Activated CD4-positive, alpha-beta memory T cell treated with anti-CD3 and anti-CD28 coated beads for 36 hours (primary cell): Measurements from ENCODE around the gene SRP14. TPM values are rescaled to one million over a fixed set of nuclear protein-coding genes. Genes with fewer than 3 reads are reported as not detected.
"Not testable (repeated sequence)": the region's sequence is repeated elsewhere in the genome, so short reads cannot be mapped to it uniquely, and the experiment has no call there.

Experiments
- CTCF ChIA-PET: fragments of 350-600 bp; sonication (Branson Sonifier 250); formaldehyde crosslinking; loops from one replicate; lab custom pipeline; 2021; ENCODE audit warnings: antibody characterized with exemption, inconsistent platforms; lab: Charles Lee
- POLR2A ChIA-PET: fragments of 350-600 bp; sonication (Branson Sonifier 250); formaldehyde crosslinking; loops from one replicate; lab custom pipeline; 2021; ENCODE audit warnings: antibody characterized with exemption; lab: Charles Lee
- DNase-seq: peaks from one replicate; pipeline ENCODE4 v3.0.0-alpha.2; 2020
- H3K27ac Mint-ChIP-seq: one replicate; pipeline ENCODE4 v1.8.0; 2021; ENCODE audit warnings: mixed read lengths
- H3K27me3 Mint-ChIP-seq: one replicate; pipeline ENCODE4 v1.8.0; 2021; ENCODE audit warnings: mixed read lengths
- H3K36me3 Mint-ChIP-seq: one replicate; pipeline ENCODE4 v1.8.0; 2021; ENCODE audit warnings: mixed read lengths
- H3K4me1 Mint-ChIP-seq: one replicate; pipeline ENCODE4 v1.8.0; 2021; ENCODE audit warnings: low read depth, mixed read lengths
- H3K4me3 Mint-ChIP-seq: one replicate; pipeline ENCODE4 v1.8.0; 2021; ENCODE audit warnings: mild to moderate bottlenecking, mixed read lengths
- H3K9me3 Mint-ChIP-seq: one replicate; pipeline ENCODE4 v1.8.0; 2021; ENCODE audit warnings: mixed read lengths
- intact Hi-C: fragments of 100-400 bp; cut with micrococcal nuclease; formaldehyde crosslinking; loops from one replicate; pipeline ENCODE4 v1.15.1; 2023
- total RNA-seq, 2 experiments: library from RNA; stranded (reverse); gene quantifications; one replicate each; pipeline ENCODE4 v1.2.3, GENCODE V29; 2021

SRP14 gene
- total RNA-seq, 2 experiments from 2014 or later: 168 to 170 TPM

- CTCF ChIA-PET: no interaction called here
- H3K4me3 Mint-ChIP-seq: no peak overlapping the region
- POLR2A ChIA-PET: no interaction called here
- intact Hi-C loops: no loop called here
- no peak for DNase-seq
- H3K9me3 Mint-ChIP-seq: peaks cover 24% of the 10 kb centered on the region
- H3K27ac Mint-ChIP-seq: no peak overlapping the region
- no peaks in the 10 kb centered on the region for H3K4me1 Mint-ChIP-seq
- H3K36me3 Mint-ChIP-seq: peaks cover 51% of the 10 kb centered on the region
- no peaks in the 10 kb centered on the region for H3K27me3 Mint-ChIP-seq
Observed at GRCh38 chr15:40010686-40011085, 28.3 kb downstream of the SRP14 start.

GRCh38 chr15:40008061-40008765, 30.8 kb downstream of the SRP14 start:
- H3K36me3 Mint-ChIP-seq: peaks cover 29% of the 10 kb centered on the region
- POLR2A ChIA-PET: no interaction called here
- no peak overlapping the region for H3K27ac Mint-ChIP-seq
- H3K27me3 Mint-ChIP-seq: no peaks in the 10 kb centered on the region
- no peak for DNase-seq
- no peaks in the 10 kb centered on the region for H3K4me1 Mint-ChIP-seq
- H3K4me3 Mint-ChIP-seq: no peak overlapping the region
- intact Hi-C loops: no loop called here
- CTCF ChIA-PET: interaction anchor here (0.6 to 1.7 kb wide), 2 partner anchors 156 to 271 kb away, joined by 4 to 5 read pairs; no protein-coding TSS in a partner anchor
- peaks cover under 1% of the 10 kb centered on the region for H3K9me3 Mint-ChIP-seq

GRCh38 chr15:40006646-40007045, 32.3 kb downstream of the SRP14 start:
- Mint-ChIP-seq H3K4me3 (no peak overlapping the region), H3K36me3 (peaks cover 16% of the 10 kb centered on the region), H3K27ac (no peak overlapping the region), H3K27me3 (no peaks in the 10 kb centered on the region), H3K4me1 (no peaks in the 10 kb centered on the region), H3K9me3 (no peaks in the 10 kb centered on the region)
- ChIA-PET POLR2A (no interaction called here), CTCF (no interaction called here)
- intact Hi-C loops: no loop called here
- no peak for DNase-seq

GRCh38 chr15:40006003-40006402, 33.0 kb downstream of the SRP14 start:
- no peaks in the 10 kb centered on the region for H3K9me3 Mint-ChIP-seq
- no peaks in the 10 kb centered on the region for H3K27me3 Mint-ChIP-seq
- H3K36me3 Mint-ChIP-seq: peaks cover 11% of the 10 kb centered on the region
- no peaks in the 10 kb centered on the region for H3K4me1 Mint-ChIP-seq
- no peak overlapping the region for H3K27ac Mint-ChIP-seq
- H3K4me3 Mint-ChIP-seq: no peak overlapping the region
- ChIA-PET POLR2A (no interaction called here), CTCF (interaction anchor here (0.9 to 1.0 kb wide), 2 partner anchors 10 to 269 kb away, joined by 3 read pairs; no protein-coding TSS in a partner anchor)
- no peak for DNase-seq
- intact Hi-C loops: no loop called here

GRCh38 chr15:40003116-40003916, 35.7 kb downstream of the SRP14 start:
- Mint-ChIP-seq H3K27ac (no peak overlapping the region), H3K4me1 (no peaks in the 10 kb centered on the region), H3K36me3 (peaks cover 6% of the 10 kb centered on the region), H3K27me3 (no peaks in the 10 kb centered on the region), H3K9me3 (no peaks in the 10 kb centered on the region), H3K4me3 (no peak overlapping the region)
- intact Hi-C loops: no loop called here
- ChIA-PET POLR2A (no interaction called here), CTCF (interaction anchor here (0.7 to 1.2 kb wide), 3 partner anchors 20 to 247 kb away, joined by 3 read pairs; no protein-coding TSS in a partner anchor)
- DNase-seq: no peak

- Mint-ChIP-seq H3K4me1 (no peaks in the 10 kb centered on the region), H3K27me3 (no peaks in the 10 kb centered on the region), H3K4me3 (no peak overlapping the region), H3K27ac (no peak overlapping the region), H3K9me3 (no peaks in the 10 kb centered on the region), H3K36me3 (peaks cover 5% of the 10 kb centered on the region)
- intact Hi-C loops: no loop called here
- ChIA-PET CTCF (no interaction called here), POLR2A (no interaction called here)
- no peak for DNase-seq
Observed at GRCh38 chr15:40002295-40002694, 36.7 kb downstream of the SRP14 start.

GRCh38 chr15:39999538-40000200, 39.3 kb downstream of the SRP14 start:
- intact Hi-C loops: no loop called here
- Mint-ChIP-seq H3K36me3 (peaks cover 11% of the 10 kb centered on the region), H3K27me3 (no peaks in the 10 kb centered on the region), H3K4me3 (no peak overlapping the region), H3K27ac (no peak overlapping the region), H3K9me3 (no peaks in the 10 kb centered on the region), H3K4me1 (no peaks in the 10 kb centered on the region)
- POLR2A ChIA-PET: no interaction called here
- DNase-seq: no peak
- CTCF ChIA-PET: interaction anchor here (0.6 kb wide), 1 partner anchor 301 kb away, joined by 3 read pairs; no protein-coding TSS in a partner anchor

GRCh38 chr15:39998511-39999077, 40.4 kb downstream of the SRP14 start:
- H3K4me3 Mint-ChIP-seq: no peak overlapping the region
- POLR2A ChIA-PET: no interaction called here
- no peak overlapping the region for H3K27ac Mint-ChIP-seq
- H3K36me3 Mint-ChIP-seq: peaks cover 15% of the 10 kb centered on the region
- CTCF ChIA-PET: interaction anchor here (0.6 kb wide), 1 partner anchor 302 kb away, joined by 3 read pairs; no protein-coding TSS in a partner anchor
- no peaks in the 10 kb centered on the region for H3K27me3 Mint-ChIP-seq
- H3K4me1 Mint-ChIP-seq: no peaks in the 10 kb centered on the region
- DNase-seq: no peak
- intact Hi-C loops: no loop called here
- no peaks in the 10 kb centered on the region for H3K9me3 Mint-ChIP-seq

- intact Hi-C loops: no loop called here
- Mint-ChIP-seq H3K4me1 (no peaks in the 10 kb centered on the region), H3K27ac (no peak overlapping the region), H3K4me3 (no peak overlapping the region), H3K9me3 (no peaks in the 10 kb centered on the region), H3K27me3 (no peaks in the 10 kb centered on the region), H3K36me3 (peaks cover 22% of the 10 kb centered on the region)
- CTCF ChIA-PET: no interaction called here
- POLR2A ChIA-PET: no interaction called here
- DNase-seq: no peak
Observed at GRCh38 chr15:39997639-39998038, 41.3 kb downstream of the SRP14 start.

- Mint-ChIP-seq H3K36me3 (peaks cover 25% of the 10 kb centered on the region), H3K4me1 (no peaks in the 10 kb centered on the region), H3K9me3 (no peaks in the 10 kb centered on the region), H3K27me3 (no peaks in the 10 kb centered on the region), H3K4me3 (no peak overlapping the region), H3K27ac (no peak overlapping the region)
- ChIA-PET CTCF (no interaction called here), POLR2A (no interaction called here)
- no peak for DNase-seq
- intact Hi-C loops: no loop called here
Observed at GRCh38 chr15:39997031-39997430, 42.0 kb downstream of the SRP14 start.

GRCh38 chr15:39996228-39996627, 42.8 kb downstream of the SRP14 start:
- DNase-seq, H3K27me3 Mint-ChIP-seq, H3K9me3 Mint-ChIP-seq, CTCF ChIA-PET, H3K4me3 Mint-ChIP-seq, H3K4me1 Mint-ChIP-seq, H3K27ac Mint-ChIP-seq, intact Hi-C loops, POLR2A ChIA-PET: not testable (repeated sequence)
- peaks cover 29% of the 10 kb centered on the region for H3K36me3 Mint-ChIP-seq

GRCh38 chr15:39992953-39993352, 46.0 kb downstream of the SRP14 start:
- H3K36me3 Mint-ChIP-seq: peaks cover 38% of the 10 kb centered on the region
- not testable (repeated sequence) for H3K27ac Mint-ChIP-seq

More at GRCh38 chr15:39992953-39993352, 46.0 kb downstream of the SRP14 start:
- CTCF ChIA-PET, POLR2A ChIA-PET, DNase-seq, H3K9me3 Mint-ChIP-seq, H3K27me3 Mint-ChIP-seq, H3K4me1 Mint-ChIP-seq, intact Hi-C loops, H3K4me3 Mint-ChIP-seq: not testable (repeated sequence)
